Measurements from ENCODE around the gene SIN3A. TPM values are rescaled to one million over a fixed set of nuclear protein-coding genes. Genes with fewer than 3 reads are reported as not detected.

SIN3A gene
- total and polyA plus RNA-seq, 2 of the 4 experiments (the other 2 are of a cell fraction) = 21.2 to 31.5 TPM

GRCh38 chr15:75428152-75428551, 23.3 kb downstream of the SIN3A start:
- H3K18ac ChIP-seq (ENCODE audit: low read depth, low read length) = no peak overlapping the region
- H3K9me3 ChIP-seq (ENCODE audit: control insufficient read depth, insufficient read depth, low read length) = no peaks in the 10 kb centered on the region
- H3K4me2 ChIP-seq (ENCODE audit: low read depth, low read length) = no peak overlapping the region
- H3K4me3 ChIP-seq (ENCODE audit: insufficient read depth, low read depth, low read length) = no peak overlapping the region
- H3K27me3 ChIP-seq (ENCODE audit: control insufficient read depth, insufficient read depth, low read length) = no peaks in the 10 kb centered on the region
- no peak overlapping the region for H2BK5ac ChIP-seq (ENCODE audit: low read depth, low read length, poor library complexity, severe bottlenecking)
- DNase-seq (no peak), ATAC-seq (ENCODE audit: low read depth) (no peak)
- H4K20me1 ChIP-seq (ENCODE audit: insufficient read depth, low read length) = peaks cover 17% of the 10 kb centered on the region; the same call in 1 of the 2 replicates
- no peak overlapping the region for H3K14ac ChIP-seq (replicated peaks; ENCODE audit: low read depth, low read length)
- intact Hi-C loops (cut with micrococcal nuclease) (loop anchor here (5.0 kb wide), 1 partner anchor 41 kb away; no protein-coding TSS in a partner anchor), in situ Hi-C loops (cut with MboI; ENCODE audit: low sequenced_read_pairs) (no loop called here), dilution Hi-C loops (cut with HindIII; ENCODE audit: low sequenced_read_pairs, unreplicated experiment) (no loop called here)
- H3K36me3 ChIP-seq (ENCODE audit: control insufficient read depth, insufficient read depth, low read length) = peaks cover 21% of the 10 kb centered on the region
- no peak overlapping the region for H2BK120ac ChIP-seq (ENCODE audit: low read depth, low read length)
- peaks cover 6% of the 10 kb centered on the region; the same call in 1 of the 2 replicates for H3K4me1 ChIP-seq (ENCODE audit: control insufficient read depth, insufficient read depth, low read length)
- peaks cover 10% of the 10 kb centered on the region; the same call in 1 of the 2 replicates for H3K9me1 ChIP-seq (ENCODE audit: insufficient read depth, low read length)
- no peak overlapping the region for H2AFZ ChIP-seq (replicated peaks; ENCODE audit: low read length, poor library complexity)
- H4K8ac ChIP-seq (ENCODE audit: low read depth in 2 of 2, low read length in 2 of 2) = no peak overlapping the region
- BruUV-seq (replicated peaks) = no TSS peak
- H2BK15ac ChIP-seq (ENCODE audit: low read depth, low read length) = no peak overlapping the region
- H3K79me1 ChIP-seq (ENCODE audit: low read depth in 1 of 2, low read length in 2 of 2) = peaks cover 35 to 47% of the 10 kb centered on the region in 2 experiments
- ChIA-PET POLR2A (ENCODE audit: unreplicated experiment) (no interaction called here), CTCF (no interaction called here)
- WGBS, 2 experiments (ENCODE audit: extremely low coverage in 2 of 2, insufficient read length in 1 of 2) = no CpG with 5 or more reads among the region's 3 CpGs
- H4K5ac ChIP-seq (ENCODE audit: low read depth, low read length) = no peak overlapping the region
- TF ChIP-seq NFE2L2 (IDR thresholded peaks at IDR 0.05; ENCODE audit: low read depth, low read length) (no peak), MXI1 (IDR thresholded peaks at IDR 0.05; ENCODE audit: borderline replicate concordance, low read depth, low read length) (no peak), USF2 (IDR thresholded peaks at IDR 0.05; ENCODE audit: low read depth, low read length) (no peak), CHD1 (IDR thresholded peaks at IDR 0.05; ENCODE audit: low read depth, low read length) (no peak), MAZ (IDR thresholded peaks at IDR 0.05; ENCODE audit: borderline replicate concordance, low read depth, low read length) (no peak), RCOR1 (IDR thresholded peaks at IDR 0.05; ENCODE audit: insufficient replicate concordance, low read length) (no peak), CEBPB (IDR thresholded peaks at IDR 0.05; ENCODE audit: low read depth, low read length) (no peak)
- H3K56ac ChIP-seq (ENCODE audit: extremely low read depth, insufficient read depth, low read length) = no peak overlapping the region
- H2AK9ac ChIP-seq (replicated peaks; ENCODE audit: low read depth, low read length, poor library complexity) = no peak overlapping the region
- H4K91ac ChIP-seq (ENCODE audit: insufficient read depth, low read depth, low read length) = no peak overlapping the region
- H3K9ac ChIP-seq (ENCODE audit: low read depth, low read length) = no peak overlapping the region
- no peak overlapping the region for H2BK20ac ChIP-seq (ENCODE audit: low read depth, low read length)
- H2AK5ac ChIP-seq (ENCODE audit: low read depth, low read length) = no peak overlapping the region
- H3K4ac ChIP-seq (ENCODE audit: low read depth, low read length) = no peak overlapping the region
- H3K23ac ChIP-seq (ENCODE audit: low read depth, low read length) = no peak overlapping the region
- no peak overlapping the region for H3K27ac ChIP-seq (ENCODE audit: insufficient read depth, low read length)

Data from IMR-90 (cell line).